ENCODE measurements around the gene MS4A18. TPM values are rescaled to one million over a fixed set of nuclear protein-coding genes. Genes with fewer than 3 reads are reported as not detected.

Gene MS4A18
- total RNA-seq, 1 experiment from 2014 or later = not detected

GRCh38 chr11:60790726-60791125 lies 66.2 kb downstream of the MS4A18 start:
- no peaks in the 10 kb centered on the region for H4K20me1 ChIP-seq (ENCODE audit: insufficient read depth)
- peaks cover 5% of the 10 kb centered on the region; the same call in 1 of the 2 replicates for H3K27me3 ChIP-seq (ENCODE audit: insufficient read depth, low read length)
- no peak overlapping the region for H3K27ac ChIP-seq (ENCODE audit: low read depth, low read length)
- POLR2A ChIA-PET = no interaction called here
- intact Hi-C loops (cut with micrococcal nuclease) = no loop called here
- H3K36me3 ChIP-seq (ENCODE audit: control insufficient read depth in 1 of 2, insufficient read depth in 2 of 2, low read length in 2 of 2) = no peaks in the 10 kb centered on the region
- RAD21 ChIA-PET (ENCODE audit: low non-redundant PET in 1 of 2, low total read pairs in 2 of 2, uncharacterized antibody in 2 of 2, unreplicated experiment in 2 of 2) = no interaction called here
- H3K9ac ChIP-seq (ENCODE audit: low read length) = no peak overlapping the region
- BruUV-seq (replicated peaks) = no TSS peak
- H3K9me3 ChIP-seq (ENCODE audit: control insufficient read depth in 1 of 2, insufficient read depth in 1 of 2, low read depth in 1 of 2, low read length in 2 of 2) = peaks cover 0 to 4% of the 10 kb centered on the region in 2 experiments; a peak in 1 of 4 replicates
- TF ChIP-seq EZH2phosphoT487 (IDR thresholded peaks at IDR 0.05; ENCODE audit: borderline replicate concordance) (no peak), SP1 (IDR thresholded peaks at IDR 0.05; ENCODE audit: low read depth) (no peak), POLR2A (IDR thresholded peaks at IDR 0.05; ENCODE audit: borderline replicate concordance, extremely low read depth, insufficient read depth, insufficient read length) (no peak), YY1 (IDR thresholded peaks at IDR 0.05; ENCODE audit: extremely low read depth, insufficient replicate concordance, low read depth, low read length) (no peak)
- TF ChIP-seq, protein P1, sequence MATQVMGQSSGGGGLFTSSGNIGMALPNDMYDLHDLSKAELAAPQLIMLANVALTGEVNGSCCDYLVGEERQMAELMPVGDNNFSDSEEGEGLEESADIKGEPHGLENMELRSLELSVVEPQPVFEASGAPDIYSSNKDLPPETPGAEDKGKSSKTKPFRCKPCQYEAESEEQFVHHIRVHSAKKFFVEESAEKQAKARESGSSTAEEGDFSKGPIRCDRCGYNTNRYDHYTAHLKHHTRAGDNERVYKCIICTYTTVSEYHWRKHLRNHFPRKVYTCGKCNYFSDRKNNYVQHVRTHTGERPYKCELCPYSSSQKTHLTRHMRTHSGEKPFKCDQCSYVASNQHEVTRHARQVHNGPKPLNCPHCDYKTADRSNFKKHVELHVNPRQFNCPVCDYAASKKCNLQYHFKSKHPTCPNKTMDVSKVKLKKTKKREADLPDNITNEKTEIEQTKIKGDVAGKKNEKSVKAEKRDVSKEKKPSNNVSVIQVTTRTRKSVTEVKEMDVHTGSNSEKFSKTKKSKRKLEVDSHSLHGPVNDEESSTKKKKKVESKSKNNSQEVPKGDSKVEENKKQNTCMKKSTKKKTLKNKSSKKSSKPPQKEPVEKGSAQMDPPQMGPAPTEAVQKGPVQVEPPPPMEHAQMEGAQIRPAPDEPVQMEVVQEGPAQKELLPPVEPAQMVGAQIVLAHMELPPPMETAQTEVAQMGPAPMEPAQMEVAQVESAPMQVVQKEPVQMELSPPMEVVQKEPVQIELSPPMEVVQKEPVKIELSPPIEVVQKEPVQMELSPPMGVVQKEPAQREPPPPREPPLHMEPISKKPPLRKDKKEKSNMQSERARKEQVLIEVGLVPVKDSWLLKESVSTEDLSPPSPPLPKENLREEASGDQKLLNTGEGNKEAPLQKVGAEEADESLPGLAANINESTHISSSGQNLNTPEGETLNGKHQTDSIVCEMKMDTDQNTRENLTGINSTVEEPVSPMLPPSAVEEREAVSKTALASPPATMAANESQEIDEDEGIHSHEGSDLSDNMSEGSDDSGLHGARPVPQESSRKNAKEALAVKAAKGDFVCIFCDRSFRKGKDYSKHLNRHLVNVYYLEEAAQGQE (IDR thresholded peaks at IDR 0.05; ENCODE audit: low read depth) = no peak
- no peaks in the 10 kb centered on the region for H3K79me2 ChIP-seq (ENCODE audit: insufficient read depth, low read length)
- no peaks in the 10 kb centered on the region for H3K9me2 ChIP-seq (ENCODE audit: insufficient read depth)
- DNase-seq (ENCODE audit: low read depth, low spot score) (no peak), ATAC-seq (no peak)
- H2AFZ ChIP-seq (ENCODE audit: low read depth, low read length, poor library complexity, severe bottlenecking) = no peak overlapping the region
- no peaks in the 10 kb centered on the region for H3K4me1 ChIP-seq (ENCODE audit: control insufficient read depth in 1 of 2, insufficient read depth in 2 of 2, low read length in 2 of 2)
- CTCF ChIA-PET = no interaction called here
- no peak overlapping the region for H3K4me2 ChIP-seq (ENCODE audit: low read length)
- H3K4me3 ChIP-seq (replicated peaks in 1 of 2; ENCODE audit: low read depth in 1 of 2, low read length in 2 of 2) = no peak overlapping the region

Measured in HCT116 (cell line).